Stimulated activated naive CD8-positive, alpha-beta T cell treated with anti-CD3 and anti-CD28 coated beads, Interleukin-15, Interleukin-2, amounts not matched to agents 100 ng/mL and 50 ng/mL, for 24 hours (primary cell): ENCODE data around the gene SHQ1.
A peak's percentile ranks its signal among the peaks of the same experiment; 100 is the strongest.

ENCODE experiments used
- H3K27ac Mint-ChIP-seq: one replicate; pipeline ENCODE4 v1.8.0; 2021; ENCODE audit warnings: mild to moderate bottlenecking, mixed read lengths
- H3K27me3 Mint-ChIP-seq: one replicate; pipeline ENCODE4 v1.8.0; 2021; ENCODE audit warnings: mixed read lengths
- H3K36me3 Mint-ChIP-seq: one replicate; pipeline ENCODE4 v1.8.0; 2021; ENCODE audit warnings: low read depth, mixed read lengths
- H3K4me1 Mint-ChIP-seq: one replicate; pipeline ENCODE4 v1.8.0; 2021; ENCODE audit warnings: low read depth, mixed read lengths
- H3K4me3 Mint-ChIP-seq: one replicate; pipeline ENCODE4 v1.8.0; 2021; ENCODE audit warnings: mild to moderate bottlenecking, mixed read lengths
- H3K9me3 Mint-ChIP-seq: one replicate; pipeline ENCODE4 v1.8.0; 2021; ENCODE audit warnings: mixed read lengths

The SHQ1 gene

GRCh38 chr3:72820415-72820814, 27.8 kb downstream of the SHQ1 start:
- peaks cover 7% of the 10 kb centered on the region for H3K4me1 Mint-ChIP-seq
- no peak overlapping the region for H3K27ac Mint-ChIP-seq
- no peaks in the 10 kb centered on the region for H3K27me3 Mint-ChIP-seq
- H3K9me3 Mint-ChIP-seq = no peaks in the 10 kb centered on the region
- H3K36me3 Mint-ChIP-seq = peaks cover 23% of the 10 kb centered on the region
- H3K4me3 Mint-ChIP-seq = no peak overlapping the region

- Mint-ChIP-seq H3K4me1 (peaks cover 10% of the 10 kb centered on the region), H3K4me3 (no peak overlapping the region), H3K27ac (no peak overlapping the region), H3K27me3 (no peaks in the 10 kb centered on the region), H3K36me3 (peaks cover 31% of the 10 kb centered on the region), H3K9me3 (no peaks in the 10 kb centered on the region)
These were observed 29.3 kb downstream of the SHQ1 start for GRCh38 chr3:72818905-72819304.

- no peaks in the 10 kb centered on the region for H3K27me3 Mint-ChIP-seq
- H3K36me3 Mint-ChIP-seq = peaks cover 29% of the 10 kb centered on the region
- H3K9me3 Mint-ChIP-seq = no peaks in the 10 kb centered on the region
- no peak overlapping the region for H3K4me3 Mint-ChIP-seq
- peak overlapping the region; percentile 38 for H3K27ac Mint-ChIP-seq
- peaks cover 10% of the 10 kb centered on the region for H3K4me1 Mint-ChIP-seq
These were observed 30.0 kb downstream of the SHQ1 start for GRCh38 chr3:72818092-72818773.

GRCh38 chr3:72816862-72817355, 31.3 kb downstream of the SHQ1 start:
- peaks cover 10% of the 10 kb centered on the region for H3K4me1 Mint-ChIP-seq
- no peak overlapping the region for H3K4me3 Mint-ChIP-seq
- no peaks in the 10 kb centered on the region for H3K27me3 Mint-ChIP-seq
- no peak overlapping the region for H3K27ac Mint-ChIP-seq
- peaks cover 41% of the 10 kb centered on the region for H3K36me3 Mint-ChIP-seq
- no peaks in the 10 kb centered on the region for H3K9me3 Mint-ChIP-seq

GRCh38 chr3:72814308-72814707, 33.9 kb downstream of the SHQ1 start:
- Mint-ChIP-seq H3K4me1 (peaks cover 17% of the 10 kb centered on the region), H3K27me3 (no peaks in the 10 kb centered on the region), H3K27ac (no peak overlapping the region), H3K9me3 (no peaks in the 10 kb centered on the region), H3K4me3 (no peak overlapping the region), H3K36me3 (peaks cover 62% of the 10 kb centered on the region)

- H3K4me3 Mint-ChIP-seq = no peak overlapping the region
- no peaks in the 10 kb centered on the region for H3K27me3 Mint-ChIP-seq
- H3K4me1 Mint-ChIP-seq = peaks cover 15% of the 10 kb centered on the region
- H3K9me3 Mint-ChIP-seq = no peaks in the 10 kb centered on the region
- H3K27ac Mint-ChIP-seq = no peak overlapping the region
- H3K36me3 Mint-ChIP-seq = peaks cover 79% of the 10 kb centered on the region
These were observed 36.0 kb downstream of the SHQ1 start for GRCh38 chr3:72812201-72812600.

GRCh38 chr3:72811571-72811970, 36.7 kb downstream of the SHQ1 start:
- H3K4me1 Mint-ChIP-seq = peaks cover 9% of the 10 kb centered on the region
- H3K4me3 Mint-ChIP-seq = no peak overlapping the region
- no peaks in the 10 kb centered on the region for H3K27me3 Mint-ChIP-seq
- no peak overlapping the region for H3K27ac Mint-ChIP-seq
- H3K36me3 Mint-ChIP-seq = peaks cover 79% of the 10 kb centered on the region
- no peaks in the 10 kb centered on the region for H3K9me3 Mint-ChIP-seq

GRCh38 chr3:72810659-72811434, 37.4 kb downstream of the SHQ1 start:
- no peaks in the 10 kb centered on the region for H3K27me3 Mint-ChIP-seq
- no peak overlapping the region for H3K27ac Mint-ChIP-seq
- H3K4me1 Mint-ChIP-seq = peaks cover 9% of the 10 kb centered on the region
- no peak overlapping the region for H3K4me3 Mint-ChIP-seq
- no peaks in the 10 kb centered on the region for H3K9me3 Mint-ChIP-seq
- peaks cover 78% of the 10 kb centered on the region for H3K36me3 Mint-ChIP-seq

- no peaks in the 10 kb centered on the region for H3K9me3 Mint-ChIP-seq
- peaks cover 9% of the 10 kb centered on the region for H3K4me1 Mint-ChIP-seq
These were observed 38.2 kb downstream of the SHQ1 start for GRCh38 chr3:72810063-72810462.

GRCh38 chr3:72804361-72804760, 43.9 kb downstream of the SHQ1 start:
- no peak overlapping the region for H3K27ac Mint-ChIP-seq
- no peaks in the 10 kb centered on the region for H3K9me3 Mint-ChIP-seq
- no peak overlapping the region for H3K4me3 Mint-ChIP-seq
- H3K27me3 Mint-ChIP-seq = no peaks in the 10 kb centered on the region
- H3K36me3 Mint-ChIP-seq = peaks cover 57% of the 10 kb centered on the region
- peaks cover 28% of the 10 kb centered on the region for H3K4me1 Mint-ChIP-seq

More at GRCh38 chr3:72810063-72810462, 38.2 kb downstream of the SHQ1 start:
- Mint-ChIP-seq H3K27me3 (no peaks in the 10 kb centered on the region), H3K4me3 (no peak overlapping the region), H3K36me3 (peaks cover 72% of the 10 kb centered on the region), H3K27ac (no peak overlapping the region)

- H3K27me3 Mint-ChIP-seq = no peaks in the 10 kb centered on the region
- no peaks in the 10 kb centered on the region for H3K9me3 Mint-ChIP-seq
- no peak overlapping the region for H3K4me3 Mint-ChIP-seq
- H3K4me1 Mint-ChIP-seq = peaks cover 31% of the 10 kb centered on the region
- no peak overlapping the region for H3K27ac Mint-ChIP-seq
- peaks cover 55% of the 10 kb centered on the region for H3K36me3 Mint-ChIP-seq
These were observed 44.7 kb downstream of the SHQ1 start for GRCh38 chr3:72803573-72803972.

GRCh38 chr3:72802001-72802400, 46.2 kb downstream of the SHQ1 start:
- no peak overlapping the region for H3K4me3 Mint-ChIP-seq
- H3K27me3 Mint-ChIP-seq = no peaks in the 10 kb centered on the region
- H3K36me3 Mint-ChIP-seq = peaks cover 51% of the 10 kb centered on the region
- H3K4me1 Mint-ChIP-seq = peaks cover 33% of the 10 kb centered on the region
- no peak overlapping the region for H3K27ac Mint-ChIP-seq
- no peaks in the 10 kb centered on the region for H3K9me3 Mint-ChIP-seq

- no peaks in the 10 kb centered on the region for H3K9me3 Mint-ChIP-seq
- peaks cover 48% of the 10 kb centered on the region for H3K36me3 Mint-ChIP-seq
- H3K27me3 Mint-ChIP-seq = no peaks in the 10 kb centered on the region
- peaks cover 33% of the 10 kb centered on the region for H3K4me1 Mint-ChIP-seq
- no peak overlapping the region for H3K4me3 Mint-ChIP-seq
- peak overlapping the region; percentile 53 for H3K27ac Mint-ChIP-seq
These were observed 47.4 kb downstream of the SHQ1 start for GRCh38 chr3:72800869-72801268.

GRCh38 chr3:72798552-72799195, 49.6 kb downstream of the SHQ1 start:
- H3K27ac Mint-ChIP-seq = no peak overlapping the region
- H3K9me3 Mint-ChIP-seq = no peaks in the 10 kb centered on the region
- H3K27me3 Mint-ChIP-seq = no peaks in the 10 kb centered on the region
- peaks cover 33% of the 10 kb centered on the region for H3K4me1 Mint-ChIP-seq
- H3K4me3 Mint-ChIP-seq = no peak overlapping the region
- H3K36me3 Mint-ChIP-seq = peaks cover 54% of the 10 kb centered on the region
